CD4-positive, alpha-beta T cell (primary cell): ENCODE results near the gene BARX1. TPM values are rescaled to one million over a fixed set of nuclear protein-coding genes. Genes with fewer than 3 reads are reported as not detected.

Source experiments
- ATAC-seq: fragments of 200-7000 bp; cut with Tn5 transposase; one replicate; pipeline ENCODE4 v1.10.0; 2022; ENCODE audit warnings: mild to moderate bottlenecking; ENCODE audit not compliant: poor library complexity
- CTCF ChIA-PET: fragments of 350-600 bp; sonication (Branson Sonifier 250); formaldehyde crosslinking; loops from one replicate; lab custom pipeline; 2021; ENCODE audit warnings: antibody characterized with exemption, inconsistent platforms; lab: Charles Lee
- POLR2A ChIA-PET: fragments of 350-600 bp; sonication (Branson Sonifier 250); formaldehyde crosslinking; loops from one replicate; lab custom pipeline; 2021; ENCODE audit warnings: antibody characterized with exemption, inconsistent platforms; lab: Charles Lee
- DNase-seq, 14 experiments: peaks; one replicate each; pipeline ENCODE4 v3.0.0-alpha.2; 2013 to 2020; ENCODE audit warnings: mixed read lengths in 2 of 14
- H3K27ac ChIP-seq, 2 donors: one replicate each; pipeline versions ENCODE4 v1.5.1 to v1.7.0; 2013; ENCODE audit warnings: low read length in 2 of 2, low read depth in 1 of 2, mild to moderate bottlenecking in 1 of 2
- H3K27me3 ChIP-seq, 2 experiments: 1 replicate in 1 of 2; 2 replicates in 1 of 2; pipeline versions ENCODE4 v1.6.1 to v1.7.0; 2013; ENCODE audit warnings: low read length in 2 of 2, control low read depth in 1 of 2, mild to moderate bottlenecking in 1 of 2, moderate library complexity in 1 of 2; ENCODE audit not compliant: insufficient read depth in 2 of 2, control insufficient read depth in 1 of 2
- H3K36me3 ChIP-seq: one replicate; pipeline ENCODE4 v1.6.1; 2013; ENCODE audit warnings: low read length, control low read depth; ENCODE audit not compliant: insufficient read depth
- H3K4me1 ChIP-seq: one replicate; pipeline ENCODE4 v1.6.1; 2013; ENCODE audit warnings: low read length, control low read depth; ENCODE audit not compliant: insufficient read depth
- H3K4me3 ChIP-seq: one replicate; pipeline ENCODE4 v1.5.1; 2013; ENCODE audit warnings: mild to moderate bottlenecking, low read length, moderate library complexity
- H3K9me3 ChIP-seq, 2 experiments: 1 replicate in 1 of 2; 2 replicates in 1 of 2; pipeline versions ENCODE4 v1.6.1 to v1.7.0; 2013; ENCODE audit warnings: low read length in 2 of 2, mild to moderate bottlenecking in 2 of 2, control low read depth in 1 of 2, moderate library complexity in 1 of 2; ENCODE audit not compliant: control insufficient read depth in 1 of 2, insufficient read depth in 1 of 2
- H3K27ac Mint-ChIP-seq: one replicate; pipeline ENCODE4 v1.8.0; 2020; ENCODE audit warnings: mixed read lengths
- H3K27me3 Mint-ChIP-seq: one replicate; pipeline ENCODE4 v1.8.0; 2021; ENCODE audit warnings: mixed read lengths
- H3K36me3 Mint-ChIP-seq: one replicate; pipeline ENCODE4 v1.8.0; 2021; ENCODE audit warnings: low read depth, mixed read lengths
- H3K4me1 Mint-ChIP-seq: one replicate; pipeline ENCODE4 v1.8.0; 2021; ENCODE audit warnings: low read depth, mixed read lengths
- H3K4me3 Mint-ChIP-seq: one replicate; pipeline ENCODE4 v1.8.0; 2020; ENCODE audit warnings: mild to moderate bottlenecking, mixed read lengths
- H3K9me3 Mint-ChIP-seq: one replicate; pipeline ENCODE4 v1.8.0; 2020; ENCODE audit warnings: mixed read lengths
- CTCF ChIP-seq: fragments of 200-600 bp; IDR thresholded peaks from one replicate; pipeline ENCODE4 v1.8.0; 2022; ENCODE audit warnings: antibody characterized with exemption, mild to moderate bottlenecking
- intact Hi-C, 2 experiments: fragments of 100-400 bp; cut with DNase I in 1 of 2; cut with micrococcal nuclease in 1 of 2; formaldehyde crosslinking; loops; one replicate each; pipeline versions ENCODE4 v1.15.1 to v1.9.0; 2023 to 2025; cut with DNase I, micrococcal nuclease
- total RNA-seq, 174 experiments: library from RNA in 2 of 174; stranded (reverse) in 2 of 174; gene quantifications; one replicate each; pipeline ENCODE4 v1.2.3 and lab custom pipeline; 2021 to 2026

Gene BARX1
- total RNA-seq, 2 experiments from 2014 or later: 0.17 to 0.33 TPM

- peaks cover 14% of the 10 kb centered on the region for H3K4me1 ChIP-seq
- Mint-ChIP-seq H3K36me3 (no peaks in the 10 kb centered on the region), H3K27me3 (peaks cover 5% of the 10 kb centered on the region), H3K4me1 (peaks cover 6% of the 10 kb centered on the region), H3K4me3 (no peak overlapping the region), H3K27ac (no peak overlapping the region), H3K9me3 (no peaks in the 10 kb centered on the region)
- ChIA-PET POLR2A (no interaction called here), CTCF (no interaction called here)
- DNase-seq (no peak), ATAC-seq (no peak)
- intact Hi-C loops: no loop called here
- no peaks in the 10 kb centered on the region for H3K27me3 ChIP-seq
- no peaks in the 10 kb centered on the region for H3K36me3 ChIP-seq
- no peak for TF ChIP-seq CTCF
- no peak overlapping the region for H3K4me3 ChIP-seq
- H3K9me3 ChIP-seq: no peaks in the 10 kb centered on the region
- H3K27ac ChIP-seq: no peak overlapping the region
Observed at GRCh38 chr9:93911801-93912554, 43.2 kb downstream of the BARX1 start.

- TF ChIP-seq CTCF: no peak
- peaks cover 14% of the 10 kb centered on the region for H3K4me1 ChIP-seq
Observed at GRCh38 chr9:93911136-93911745, 43.9 kb downstream of the BARX1 start.

DNA sequence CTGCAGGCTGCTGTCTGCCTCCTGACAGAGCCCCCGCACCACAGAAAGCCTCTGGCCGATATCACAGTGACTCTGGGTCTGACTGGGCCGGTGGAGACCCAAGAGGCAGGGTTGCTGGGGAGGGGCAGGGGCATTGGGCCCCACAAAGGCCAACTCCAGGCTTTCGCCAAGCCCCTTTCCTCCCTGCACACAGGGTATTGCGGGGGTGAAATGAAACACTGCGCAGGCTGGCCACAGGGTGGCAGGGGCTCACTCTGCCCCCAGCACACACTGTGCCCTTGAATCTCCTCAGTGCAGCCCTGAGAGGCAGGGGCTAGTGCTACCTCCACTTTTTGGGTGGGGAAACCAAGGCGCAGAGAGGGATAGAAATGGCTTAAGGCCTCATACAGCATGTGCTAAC, 44.6 kb downstream of the BARX1 start:
- TF ChIP-seq CTCF: no peak
- H3K9me3 Mint-ChIP-seq: no peaks in the 10 kb centered on the region

More at GRCh38 chr9:93911136-93911745, 43.9 kb downstream of the BARX1 start:
- Histone ChIP-seq H3K27me3 (no peaks in the 10 kb centered on the region), H3K36me3 (no peaks in the 10 kb centered on the region), H3K9me3 (no peaks in the 10 kb centered on the region), H3K27ac (no peak overlapping the region), H3K4me3 (no peak overlapping the region)
- intact Hi-C loops: no loop called here
- peaks cover 6% of the 10 kb centered on the region for H3K4me1 Mint-ChIP-seq
- DNase-seq: no peak
- ChIA-PET POLR2A (no interaction called here), CTCF (no interaction called here)
- H3K4me3 Mint-ChIP-seq: no peak overlapping the region
- H3K27ac Mint-ChIP-seq: no peak overlapping the region
- H3K27me3 Mint-ChIP-seq: peaks cover 9% of the 10 kb centered on the region
- H3K9me3 Mint-ChIP-seq: no peaks in the 10 kb centered on the region
- no peak for ATAC-seq
- H3K36me3 Mint-ChIP-seq: no peaks in the 10 kb centered on the region

More for the DNA sequence above, 44.6 kb downstream of the BARX1 start:
- ATAC-seq: no peak
- peaks cover 11% of the 10 kb centered on the region for H3K27me3 Mint-ChIP-seq
- intact Hi-C loops: no loop called here
- ChIA-PET POLR2A (no interaction called here), CTCF (no interaction called here)
- no peaks in the 10 kb centered on the region for H3K36me3 Mint-ChIP-seq
- H3K27ac Mint-ChIP-seq: no peak overlapping the region
- no peak for DNase-seq
- Histone ChIP-seq H3K27ac (no peak overlapping the region), H3K4me1 (peaks cover 14% of the 10 kb centered on the region), H3K9me3 (no peaks in the 10 kb centered on the region), H3K36me3 (no peaks in the 10 kb centered on the region), H3K27me3 (no peaks in the 10 kb centered on the region), H3K4me3 (no peak overlapping the region)
- H3K4me1 Mint-ChIP-seq: peaks cover 6% of the 10 kb centered on the region
- no peak overlapping the region for H3K4me3 Mint-ChIP-seq
